Measurements from ENCODE around the gene CYP1A2.

The CYP1A2 gene

DNA sequence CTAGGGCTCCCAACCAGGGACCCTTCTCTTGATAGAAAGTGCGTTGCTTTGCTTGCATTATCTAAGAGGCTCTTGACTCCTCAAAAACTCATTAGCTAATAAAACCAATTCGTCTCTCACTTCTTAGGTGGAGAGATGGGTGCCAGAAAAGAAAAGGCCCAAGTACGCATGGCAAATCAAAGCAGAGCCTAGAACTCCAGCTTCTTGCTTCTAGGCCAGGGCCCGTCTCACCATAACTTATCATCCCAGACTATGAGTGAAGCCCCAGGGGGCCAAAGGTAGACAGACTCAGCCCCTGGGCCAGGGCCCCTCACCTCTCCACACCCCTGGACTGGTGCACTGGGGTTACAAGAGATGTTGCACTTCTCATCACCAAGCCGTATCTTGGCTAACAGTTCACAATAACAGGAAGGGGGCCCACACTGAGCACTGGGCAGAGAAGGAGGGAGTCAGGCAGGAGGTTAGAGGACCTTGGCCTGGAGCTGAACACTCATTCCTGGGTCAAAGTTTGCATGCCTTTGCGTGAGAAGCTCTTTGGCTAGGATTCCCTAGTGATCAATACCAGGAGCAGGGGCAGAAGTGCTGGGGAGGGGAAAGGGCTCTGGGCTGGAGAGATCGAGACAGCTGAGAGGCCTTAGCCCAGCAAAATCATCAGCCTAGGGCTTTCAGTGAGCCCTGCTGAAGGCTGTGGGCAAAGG lies 17.9 kb upstream of the CYP1A2 start:
- TF ChIP-seq CREB1 (IDR thresholded peaks at IDR 0.05; ENCODE audit: low read depth) = no peak
- no peak for TF ChIP-seq TCF12 (IDR thresholded peaks at IDR 0.05; ENCODE audit: low read depth)
- TF ChIP-seq EGR1 (IDR thresholded peaks at IDR 0.05) = no peak
- TF ChIP-seq, protein P1, sequence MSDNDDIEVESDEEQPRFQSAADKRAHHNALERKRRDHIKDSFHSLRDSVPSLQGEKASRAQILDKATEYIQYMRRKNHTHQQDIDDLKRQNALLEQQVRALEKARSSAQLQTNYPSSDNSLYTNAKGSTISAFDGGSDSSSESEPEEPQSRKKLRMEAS (IDR thresholded peaks at IDR 0.05) = no peak
- TF ChIP-seq, protein P2, sequence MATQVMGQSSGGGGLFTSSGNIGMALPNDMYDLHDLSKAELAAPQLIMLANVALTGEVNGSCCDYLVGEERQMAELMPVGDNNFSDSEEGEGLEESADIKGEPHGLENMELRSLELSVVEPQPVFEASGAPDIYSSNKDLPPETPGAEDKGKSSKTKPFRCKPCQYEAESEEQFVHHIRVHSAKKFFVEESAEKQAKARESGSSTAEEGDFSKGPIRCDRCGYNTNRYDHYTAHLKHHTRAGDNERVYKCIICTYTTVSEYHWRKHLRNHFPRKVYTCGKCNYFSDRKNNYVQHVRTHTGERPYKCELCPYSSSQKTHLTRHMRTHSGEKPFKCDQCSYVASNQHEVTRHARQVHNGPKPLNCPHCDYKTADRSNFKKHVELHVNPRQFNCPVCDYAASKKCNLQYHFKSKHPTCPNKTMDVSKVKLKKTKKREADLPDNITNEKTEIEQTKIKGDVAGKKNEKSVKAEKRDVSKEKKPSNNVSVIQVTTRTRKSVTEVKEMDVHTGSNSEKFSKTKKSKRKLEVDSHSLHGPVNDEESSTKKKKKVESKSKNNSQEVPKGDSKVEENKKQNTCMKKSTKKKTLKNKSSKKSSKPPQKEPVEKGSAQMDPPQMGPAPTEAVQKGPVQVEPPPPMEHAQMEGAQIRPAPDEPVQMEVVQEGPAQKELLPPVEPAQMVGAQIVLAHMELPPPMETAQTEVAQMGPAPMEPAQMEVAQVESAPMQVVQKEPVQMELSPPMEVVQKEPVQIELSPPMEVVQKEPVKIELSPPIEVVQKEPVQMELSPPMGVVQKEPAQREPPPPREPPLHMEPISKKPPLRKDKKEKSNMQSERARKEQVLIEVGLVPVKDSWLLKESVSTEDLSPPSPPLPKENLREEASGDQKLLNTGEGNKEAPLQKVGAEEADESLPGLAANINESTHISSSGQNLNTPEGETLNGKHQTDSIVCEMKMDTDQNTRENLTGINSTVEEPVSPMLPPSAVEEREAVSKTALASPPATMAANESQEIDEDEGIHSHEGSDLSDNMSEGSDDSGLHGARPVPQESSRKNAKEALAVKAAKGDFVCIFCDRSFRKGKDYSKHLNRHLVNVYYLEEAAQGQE (IDR thresholded peaks at IDR 0.05; ENCODE audit: low read depth) = no peak
- TF ChIP-seq ZBTB7A (IDR thresholded peaks at IDR 0.05; ENCODE audit: low read depth) = no peak
- TF ChIP-seq FOXM1 (IDR thresholded peaks at IDR 0.05; ENCODE audit: borderline replicate concordance, low read depth) = no peak

DNA sequence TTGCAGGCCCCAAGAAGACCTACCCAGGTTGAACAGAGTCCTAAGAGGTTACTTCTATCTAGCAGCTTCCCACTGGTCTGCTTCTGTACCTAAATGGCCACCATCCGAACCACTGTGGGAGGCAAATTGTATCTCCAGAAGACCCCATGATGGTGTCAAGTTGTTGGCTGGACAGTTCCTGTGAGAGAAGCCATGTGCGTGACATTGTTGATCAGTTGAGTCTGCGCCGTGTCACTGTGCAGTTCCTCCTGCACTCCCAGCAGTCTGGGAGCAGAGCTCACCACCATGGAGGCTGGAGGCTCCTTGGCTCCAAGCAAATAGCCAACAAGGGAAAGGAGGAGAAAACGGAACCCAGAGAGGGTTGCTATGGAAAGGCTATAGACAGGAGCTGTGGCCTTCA lies 15.8 kb upstream of the CYP1A2 start:
- TF ChIP-seq, protein P1 (IDR thresholded peaks at IDR 0.05) = no peak
- no peak for TF ChIP-seq ZBTB7A (IDR thresholded peaks at IDR 0.05; ENCODE audit: low read depth)
- no peak for TF ChIP-seq TCF12 (IDR thresholded peaks at IDR 0.05; ENCODE audit: low read depth)
- TF ChIP-seq NFIC (IDR thresholded peaks at IDR 0.05) = no peak
- TF ChIP-seq RAD21 (IDR thresholded peaks at IDR 0.05; ENCODE audit: low read depth) = no peak
- no peak for TF ChIP-seq TEAD4 (IDR thresholded peaks at IDR 0.05)
- TF ChIP-seq CEBPB (IDR thresholded peaks at IDR 0.05) = no peak
- TF ChIP-seq EP300 (IDR thresholded peaks at IDR 0.05; ENCODE audit: borderline replicate concordance) = no peak
- TF ChIP-seq TAF1 (IDR thresholded peaks at IDR 0.05; ENCODE audit: low read depth) = no peak
- no peak for TF ChIP-seq EGR1 (IDR thresholded peaks at IDR 0.05)
- TF ChIP-seq, protein P2 (IDR thresholded peaks at IDR 0.05; ENCODE audit: low read depth) = no peak
- no peak for TF ChIP-seq YY1 (IDR thresholded peaks at IDR 0.05; ENCODE audit: low read depth)
- no peak for TF ChIP-seq CREB1 (IDR thresholded peaks at IDR 0.05; ENCODE audit: low read depth)

DNA sequence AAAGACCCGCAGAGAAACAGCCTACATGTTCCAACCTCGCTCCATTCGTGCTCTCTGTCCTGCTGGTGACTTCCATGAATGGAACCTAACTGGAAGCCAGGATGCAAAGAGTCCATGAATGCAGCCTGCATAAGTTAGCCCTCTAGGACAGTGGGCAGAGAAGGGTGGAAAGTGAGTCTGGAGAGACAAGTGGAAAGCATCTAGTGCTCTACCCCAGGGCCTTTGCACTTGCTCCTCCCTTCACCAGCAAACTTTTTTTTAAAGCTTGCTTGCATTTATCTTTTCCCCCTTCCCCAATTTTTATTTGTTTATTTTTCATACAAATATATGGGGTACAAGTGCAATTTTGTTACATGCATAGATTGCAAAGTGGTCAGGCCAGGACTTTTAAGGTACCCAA lies 15.4 kb upstream of the CYP1A2 start:
- TF ChIP-seq, protein P3, sequence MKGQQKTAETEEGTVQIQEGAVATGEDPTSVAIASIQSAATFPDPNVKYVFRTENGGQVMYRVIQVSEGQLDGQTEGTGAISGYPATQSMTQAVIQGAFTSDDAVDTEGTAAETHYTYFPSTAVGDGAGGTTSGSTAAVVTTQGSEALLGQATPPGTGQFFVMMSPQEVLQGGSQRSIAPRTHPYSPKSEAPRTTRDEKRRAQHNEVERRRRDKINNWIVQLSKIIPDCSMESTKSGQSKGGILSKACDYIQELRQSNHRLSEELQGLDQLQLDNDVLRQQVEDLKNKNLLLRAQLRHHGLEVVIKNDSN (IDR thresholded peaks at IDR 0.05) = no peak
- TF ChIP-seq NFIC (IDR thresholded peaks at IDR 0.05) = no peak
- no peak for TF ChIP-seq YY1 (IDR thresholded peaks at IDR 0.05; ENCODE audit: low read depth)
- TF ChIP-seq, protein P2 (IDR thresholded peaks at IDR 0.05; ENCODE audit: low read depth) = no peak
- no peak for TF ChIP-seq CEBPB (IDR thresholded peaks at IDR 0.05)
- TF ChIP-seq TEAD4 (IDR thresholded peaks at IDR 0.05) = no peak
- no peak for TF ChIP-seq ZBTB7A (IDR thresholded peaks at IDR 0.05; ENCODE audit: low read depth)
- no peak for TF ChIP-seq EP300 (IDR thresholded peaks at IDR 0.05; ENCODE audit: borderline replicate concordance)
- TF ChIP-seq TCF12 (IDR thresholded peaks at IDR 0.05; ENCODE audit: low read depth) = no peak
- TF ChIP-seq EGR1 (IDR thresholded peaks at IDR 0.05) = no peak
- TF ChIP-seq CREB1 (IDR thresholded peaks at IDR 0.05; ENCODE audit: low read depth) = no peak
- no peak for TF ChIP-seq TAF1 (IDR thresholded peaks at IDR 0.05; ENCODE audit: low read depth)
- TF ChIP-seq, protein P1 (IDR thresholded peaks at IDR 0.05) = no peak
- no peak for TF ChIP-seq FOXM1 (IDR thresholded peaks at IDR 0.05; ENCODE audit: borderline replicate concordance, low read depth)
- TF ChIP-seq RAD21 (IDR thresholded peaks at IDR 0.05; ENCODE audit: low read depth) = no peak

DNA sequence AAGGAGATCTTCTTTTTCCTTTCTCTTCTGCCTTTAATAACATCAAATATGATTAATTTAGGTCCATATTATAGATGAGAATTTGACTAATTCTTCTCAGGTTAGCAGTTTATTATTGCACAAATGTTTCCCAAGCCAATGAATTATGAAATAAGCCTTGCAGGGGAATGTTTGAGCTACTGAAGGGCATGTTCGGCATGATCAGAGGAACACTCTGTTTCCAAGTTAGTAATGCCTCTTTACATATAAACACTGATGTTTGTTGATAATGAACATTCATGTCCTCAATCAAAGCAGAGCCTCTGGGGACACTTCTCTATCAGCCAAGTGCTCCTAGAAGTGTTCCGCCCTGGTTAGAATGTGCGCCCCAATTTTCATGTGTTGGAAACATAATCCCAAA lies 13.3 kb upstream of the CYP1A2 start:
- TF ChIP-seq EGR1 (IDR thresholded peaks at IDR 0.05) (no peak), FOXM1 (IDR thresholded peaks at IDR 0.05; ENCODE audit: borderline replicate concordance, low read depth) (no peak), CEBPB (IDR thresholded peaks at IDR 0.05) (no peak), TCF12 (IDR thresholded peaks at IDR 0.05; ENCODE audit: low read depth) (no peak), TAF1 (IDR thresholded peaks at IDR 0.05; ENCODE audit: low read depth) (no peak), ZBTB7A (IDR thresholded peaks at IDR 0.05; ENCODE audit: low read depth) (no peak), CREB1 (IDR thresholded peaks at IDR 0.05; ENCODE audit: low read depth) (no peak), TEAD4 (IDR thresholded peaks at IDR 0.05) (no peak), NFIC (IDR thresholded peaks at IDR 0.05) (no peak), EP300 (IDR thresholded peaks at IDR 0.05; ENCODE audit: borderline replicate concordance) (no peak), YY1 (IDR thresholded peaks at IDR 0.05; ENCODE audit: low read depth) (no peak), RAD21 (IDR thresholded peaks at IDR 0.05; ENCODE audit: low read depth) (no peak)
- TF ChIP-seq, protein P2 (IDR thresholded peaks at IDR 0.05; ENCODE audit: low read depth) = no peak
- TF ChIP-seq, protein P1 (IDR thresholded peaks at IDR 0.05) = no peak
- TF ChIP-seq, protein P3 (IDR thresholded peaks at IDR 0.05) = no peak

Measured in Ishikawa (cell line).